Renal cortex interstitium (tissue), 11 donors: ENCODE results near the gene ITGB5. TPM values are rescaled to one million over a fixed set of nuclear protein-coding genes. Genes with fewer than 3 reads are reported as not detected.
"Not testable (repeated sequence)": the region's sequence is repeated elsewhere in the genome, so short reads cannot be mapped to it uniquely, and the experiment has no call there.

Source experiments
- DNase-seq, 11 donors: peaks; one replicate each; pipeline ENCODE4 v3.0.0-alpha.2; 2013; ENCODE audit warnings: low read depth in 9 of 11, low spot score in 4 of 11; ENCODE audit errors: extremely low read depth in 1 of 11
- polyA plus RNA-seq, 3 donors: library from polyadenylated mRNA; unstranded; fragments of 120-200 nt; gene quantifications; one replicate each; pipeline ENCODE4 v1.2.1, GENCODE V29; 2013; ENCODE audit not compliant: insufficient read length in 3 of 3

ITGB5 gene
- polyA plus RNA-seq, 3 donors = 85.9 to 104 (median 99.4) TPM

GRCh38 chr3:124804875-124805274 lies 82.3 kb downstream of the ITGB5 start:
- DNase-seq = no peak

GRCh38 chr3:124802702-124803101 lies 84.5 kb downstream of the ITGB5 start:
- no peak for DNase-seq

DNA sequence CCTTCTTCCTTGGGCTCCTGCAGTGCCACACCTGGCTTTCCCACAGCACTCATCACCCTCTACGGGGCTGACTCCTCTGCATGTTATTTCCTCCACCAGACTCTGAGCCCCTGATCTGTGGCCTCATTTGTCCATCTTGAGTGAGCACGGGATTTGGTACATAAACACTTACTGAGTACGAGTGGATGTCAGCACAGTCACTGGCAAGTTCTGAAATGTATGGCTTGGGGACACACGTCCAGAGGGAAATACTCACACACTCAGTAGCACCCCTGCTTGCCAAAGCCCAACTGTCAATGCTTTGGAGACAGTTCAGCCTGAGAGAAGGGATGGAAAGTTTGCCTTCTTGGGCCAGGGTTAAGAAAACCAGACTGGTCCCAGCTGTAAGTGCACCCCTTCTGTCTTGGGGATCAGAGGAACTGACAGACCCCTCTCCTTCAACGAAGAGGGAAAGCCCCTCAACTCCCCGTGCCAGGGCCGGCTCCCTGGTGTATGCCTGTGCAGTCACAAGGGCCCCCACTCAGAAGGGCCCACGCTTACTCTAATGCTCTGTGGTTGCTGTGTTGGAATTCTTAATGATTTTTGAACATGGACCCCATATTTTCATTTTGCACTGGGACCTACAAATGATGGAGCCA lies 85.0 kb downstream of the ITGB5 start:
- no peak for DNase-seq

GRCh38 chr3:124800511-124801258 lies 86.5 kb downstream of the ITGB5 start:
- DNase-seq = peak in 1 of 11 donors; percentile 67

- DNase-seq = no peak
Measured at GRCh38 chr3:124800076-124800475, 87.1 kb downstream of the ITGB5 start.

DNA sequence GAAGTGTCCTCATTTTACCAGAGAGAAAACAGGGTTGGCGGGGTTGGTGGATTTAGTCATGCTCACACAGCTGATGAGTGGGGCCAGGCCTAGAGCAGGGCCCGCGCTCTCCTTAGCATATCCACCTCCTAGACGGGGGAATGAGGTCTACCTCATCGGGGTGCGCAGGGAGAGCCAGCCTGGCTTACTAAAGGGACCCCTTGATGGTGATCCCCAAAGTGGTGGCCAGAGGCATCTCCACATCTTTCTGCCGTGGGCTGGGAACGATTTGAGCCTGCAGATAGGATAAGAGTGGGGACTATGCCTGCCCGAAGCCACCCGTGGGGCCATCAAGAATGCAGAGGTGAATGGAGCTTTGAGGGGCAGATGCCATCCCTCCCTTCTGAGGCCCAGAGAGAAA lies 87.5 kb downstream of the ITGB5 start:
- DNase-seq = no peak

DNA sequence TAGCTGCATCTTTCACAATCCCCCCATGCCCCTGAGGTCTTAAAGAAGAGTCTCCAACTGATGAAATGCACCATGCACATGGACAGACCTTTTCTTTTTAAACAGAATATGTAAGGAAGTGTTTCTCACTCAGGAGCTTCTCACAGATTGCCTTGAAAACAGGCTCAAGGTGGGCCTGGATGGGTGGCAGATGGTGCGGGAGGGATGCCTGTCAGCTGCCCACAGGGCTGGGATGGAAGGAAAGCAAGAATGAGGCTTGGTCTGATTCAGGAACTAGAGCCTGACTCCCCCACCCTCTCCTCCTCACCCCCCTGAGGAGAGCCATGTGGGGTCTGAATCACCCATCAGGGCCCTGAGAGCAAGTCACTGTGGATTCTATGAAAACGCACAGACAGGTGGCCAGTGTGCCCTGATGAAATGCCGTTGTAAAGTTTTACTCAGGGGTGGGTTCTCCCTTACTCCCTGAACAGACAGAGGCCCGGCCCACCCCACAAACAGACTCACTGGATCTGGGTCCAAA lies 89.7 kb downstream of the ITGB5 start:
- DNase-seq = no peak

GRCh38 chr3:124796477-124796876 lies 90.7 kb downstream of the ITGB5 start:
- DNase-seq = no peak

DNA sequence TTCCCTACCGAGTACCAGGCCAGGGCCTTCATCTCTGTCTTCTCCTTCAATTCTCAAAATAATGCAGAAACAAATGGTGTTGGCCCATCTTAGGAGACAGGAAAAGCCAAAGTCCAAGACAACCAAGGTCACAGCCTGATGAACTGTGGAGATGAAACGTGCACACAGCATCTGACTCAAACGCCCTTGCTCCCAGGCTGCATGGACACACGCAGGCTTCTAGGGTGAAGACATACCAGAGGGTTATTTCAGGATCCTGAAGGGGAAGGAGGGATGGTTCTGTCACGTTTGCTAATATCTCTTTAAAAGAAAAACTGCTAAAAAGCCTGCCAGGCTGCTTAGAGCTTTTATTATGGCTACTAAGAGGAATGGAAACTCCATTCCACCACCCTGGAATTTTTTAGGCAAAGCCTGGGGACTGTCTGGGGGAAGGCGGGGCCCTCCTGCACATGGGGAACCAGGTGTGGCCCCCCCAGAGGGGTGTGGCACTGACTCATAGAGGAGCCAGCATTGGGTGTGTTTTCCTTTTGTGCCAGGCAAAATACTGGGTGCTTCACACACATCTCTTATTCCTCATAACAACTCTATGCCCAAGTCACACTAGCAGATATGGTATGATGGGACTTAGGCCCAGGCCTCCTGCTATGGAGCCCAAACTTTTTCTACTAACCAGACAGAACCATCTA lies 94.0 kb downstream of the ITGB5 start:
- no peak for DNase-seq

- DNase-seq = no peak
Measured at GRCh38 chr3:124792341-124793040, 94.7 kb downstream of the ITGB5 start.

DNA sequence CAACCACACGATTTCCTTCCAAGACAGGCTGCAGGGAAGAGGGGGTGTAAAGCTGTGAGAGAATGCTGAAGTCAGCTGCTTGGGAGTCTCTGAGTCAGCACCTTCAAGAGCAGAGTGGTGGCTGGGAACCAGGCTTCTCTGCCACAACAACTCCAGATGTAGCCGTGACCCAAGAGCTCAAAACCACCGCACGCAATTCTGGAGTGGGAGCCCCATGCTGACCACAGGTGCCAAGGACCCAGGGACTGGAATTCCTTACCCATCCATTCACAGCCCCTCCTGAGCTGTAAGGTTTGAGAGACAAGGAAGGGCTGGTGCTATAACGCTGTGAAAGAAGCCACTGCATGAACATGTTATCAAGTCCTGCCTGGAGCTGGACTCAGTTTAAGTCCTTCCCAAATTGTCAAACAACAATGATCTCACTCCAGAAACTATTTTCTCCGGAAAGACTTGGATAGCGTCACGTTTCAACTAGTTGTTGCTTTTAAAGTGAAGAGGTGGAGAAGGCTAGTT lies 95.5 kb downstream of the ITGB5 start:
- DNase-seq = no peak

- DNase-seq = no peak
Measured at GRCh38 chr3:124791142-124791541, 96.0 kb downstream of the ITGB5 start.

GRCh38 chr3:124789103-124789502 lies 98.1 kb downstream of the ITGB5 start:
- DNase-seq = not testable (repeated sequence)

- no peak for DNase-seq
Measured at GRCh38 chr3:124788254-124788745, 98.9 kb downstream of the ITGB5 start.

DNA sequence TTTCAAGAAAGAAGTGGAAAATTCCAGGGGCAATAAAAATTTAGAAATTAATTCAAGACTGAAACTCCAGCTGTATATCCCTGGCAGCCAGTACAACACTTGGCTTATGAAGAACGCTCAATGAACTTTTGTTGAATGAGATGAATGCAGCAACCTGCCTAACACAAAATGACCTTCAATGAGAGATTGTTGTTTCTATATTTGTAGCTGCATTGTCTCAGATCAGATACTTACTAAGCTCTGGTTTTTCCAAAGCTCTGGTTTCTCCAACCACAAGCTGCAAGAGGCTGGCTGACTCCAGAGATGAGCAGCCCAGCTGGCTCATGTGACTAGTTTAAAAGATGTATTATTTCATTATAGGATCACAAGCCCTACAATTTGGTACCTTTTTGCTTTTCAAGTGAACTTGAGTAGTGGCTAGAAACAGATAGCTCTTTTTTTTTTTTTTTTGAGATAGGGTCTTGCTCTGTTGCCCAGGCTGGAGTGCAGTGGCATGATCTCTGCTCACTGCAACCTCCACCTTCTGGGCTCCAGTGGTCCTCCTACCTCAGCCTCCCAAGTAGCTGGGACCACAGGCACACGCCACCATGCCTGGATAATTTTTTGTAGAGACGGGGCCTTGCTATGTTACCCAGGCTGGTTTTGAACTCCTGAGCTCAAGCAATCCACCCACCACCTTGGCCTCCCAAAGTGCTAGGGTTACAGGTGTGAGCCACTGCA lies 99.5 kb downstream of the ITGB5 start:
- no peak for DNase-seq

DNA sequence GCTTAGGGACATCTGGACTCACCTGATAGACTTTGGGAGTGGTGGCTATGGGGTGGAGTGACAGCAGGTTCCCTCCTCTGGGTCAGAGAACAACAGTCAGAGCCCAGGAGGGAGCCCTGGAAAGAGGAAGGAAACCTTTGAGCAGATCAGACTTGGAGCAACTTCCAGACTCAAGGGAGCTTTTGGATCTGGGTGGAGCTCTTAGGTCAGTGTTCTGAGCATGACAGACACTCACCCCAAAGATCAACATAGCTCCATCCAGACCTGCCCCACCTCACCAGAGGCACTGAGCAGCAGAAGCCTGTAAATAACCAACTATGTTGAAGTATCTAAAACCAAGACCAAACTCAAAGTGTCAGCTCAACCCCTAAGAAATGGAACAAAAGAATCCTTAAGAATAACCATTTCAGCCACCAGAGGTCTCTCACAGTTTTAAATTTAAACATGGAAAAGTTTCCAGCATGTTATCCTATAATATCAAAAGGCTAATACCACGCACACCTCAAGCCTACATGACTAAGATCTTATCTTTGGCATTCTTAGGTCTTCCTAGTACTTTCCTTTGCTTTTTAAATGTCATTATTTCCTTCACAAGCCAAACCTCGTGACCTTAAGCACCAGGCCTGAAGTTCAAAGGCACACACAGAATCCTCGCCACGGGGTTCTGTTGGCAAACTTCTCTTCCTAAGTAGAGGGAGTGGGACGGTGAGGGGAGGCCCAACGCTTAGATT lies 100.5 kb downstream of the ITGB5 start:
- DNase-seq = no peak

- no peak for DNase-seq
Measured at GRCh38 chr3:124785973-124786372, 101.2 kb downstream of the ITGB5 start.
